HCT116 (cell line): ENCODE results near the gene NEMP1. TPM values are rescaled to one million over a fixed set of nuclear protein-coding genes. Genes with fewer than 3 reads are reported as not detected.

Source experiments
- ATAC-seq: fragments of 200-7000 bp; cut with Tn5 transposase; 2 replicates; pipeline ENCODE4 v1.9.1; 2020; ENCODE audit warnings: mild to moderate bottlenecking, moderate library complexity
- BruUV-seq: library from RNA; stranded (reverse); fragments of 400-500 nt; replicated peaks from 2 replicates; lab custom pipeline; 2021; lab: Mats Ljungman, UMichigan
- CTCF ChIA-PET: fragments of 300-600 bp; sonication (Branson Sonifier 250); formaldehyde crosslinking; loops from one replicate; lab custom pipeline; 2021; ENCODE audit warnings: antibody characterized with exemption; lab: Charles Lee
- POLR2A ChIA-PET: fragments of 300-600, 350-600 bp; sonication (Branson Sonifier 250); formaldehyde crosslinking; loops from one replicate; lab custom pipeline; 2021; ENCODE audit warnings: antibody characterized with exemption; lab: Charles Lee
- RAD21 ChIA-PET, 2 experiments: fragments of 300-600 bp; sonication (Branson Sonifier 250); formaldehyde crosslinking; loops; one replicate each; lab custom pipeline; 2023; ENCODE audit warnings: low total read pairs in 2 of 2; ENCODE audit not compliant: uncharacterized antibody in 2 of 2, unreplicated experiment in 2 of 2, low non-redundant PET in 1 of 2; lab: Charles Lee
- DNase-seq: peaks from one replicate; pipeline ENCODE4 v3.0.0-alpha.2; 2010; ENCODE audit warnings: low read depth, low spot score
- H2AFZ ChIP-seq: fragments of 200-600 bp; shearing (Covaris generic), sonication (generic); 2 replicates; pipeline ENCODE4 v1.6.1; 2017; ENCODE audit warnings: low read depth, mixed run types, mixed read lengths, antibody characterized with exemption, low read length; ENCODE audit not compliant: poor library complexity, severe bottlenecking
- H3K27ac ChIP-seq: 2 replicates; pipeline ENCODE4 v1.5.1; 2012; ENCODE audit warnings: low read depth, low read length
- H3K27me3 ChIP-seq: fragments of 200-600 bp; sonication (generic); 2 replicates; pipeline ENCODE4 v1.6.1; 2016; ENCODE audit warnings: mixed run types, low read length, mixed read lengths; ENCODE audit not compliant: insufficient read depth
- H3K36me3 ChIP-seq, 2 experiments: fragments of 200-500 bp in 1 of 2; fragments of 200-600 bp in 1 of 2; sonication (Bioruptor generic) in 1 of 2; sonication (generic) in 1 of 2; 2 replicates each; pipeline versions ENCODE4 v1.5.1 to v1.6.1; 2014 to 2016; ENCODE audit warnings: low read length in 2 of 2, inconsistent platforms in 1 of 2, mixed read lengths in 1 of 2, mixed run types in 1 of 2; ENCODE audit not compliant: insufficient read depth in 2 of 2, control insufficient read depth in 1 of 2
- H3K4me1 ChIP-seq, 2 experiments: fragments of 200-600 bp in 1 of 2; sonication (generic) in 1 of 2; 2 replicates each; pipeline versions ENCODE4 v1.5.1 to v1.6.1; 2012 to 2017; ENCODE audit warnings: low read length in 2 of 2, inconsistent platforms in 1 of 2, mild to moderate bottlenecking in 1 of 2, mixed read lengths in 1 of 2, mixed run types in 1 of 2, moderate library complexity in 1 of 2; ENCODE audit not compliant: insufficient read depth in 2 of 2, control insufficient read depth in 1 of 2
- H3K4me2 ChIP-seq: fragments of 200-600 bp; sonication (generic); 2 replicates; pipeline ENCODE4 v1.6.1; 2017; ENCODE audit warnings: mixed run types, low read length, mixed read lengths
- H3K4me3 ChIP-seq, 2 experiments: fragments of 200-600 bp in 1 of 2; sonication (generic) in 1 of 2; replicated peaks in 1 of 2; 2 replicates each; pipeline ENCODE4 v1.5.1; 2011 to 2016; ENCODE audit warnings: low read length in 2 of 2, control low read depth in 1 of 2, low read depth in 1 of 2, mild to moderate bottlenecking in 1 of 2, mixed read lengths in 1 of 2, mixed run types in 1 of 2
- H3K79me2 ChIP-seq: fragments of 200-600 bp; sonication (generic); 2 replicates; pipeline ENCODE4 v1.6.1; 2017; ENCODE audit warnings: mild to moderate bottlenecking, mixed run types, low read length, moderate library complexity, mixed read lengths; ENCODE audit not compliant: insufficient read depth
- H3K9ac ChIP-seq: fragments of 200-600 bp; sonication (generic); 2 replicates; pipeline ENCODE4 v1.6.1; 2016; ENCODE audit warnings: low read length, mixed read lengths
- H3K9me2 ChIP-seq: fragments of 200-600 bp; sonication (generic), shearing (Covaris generic); 2 replicates; pipeline ENCODE4 v1.6.1; 2017; ENCODE audit warnings: mixed run types, mild to moderate bottlenecking, moderate library complexity; ENCODE audit not compliant: insufficient read depth
- H3K9me3 ChIP-seq, 2 experiments: fragments of 200-500 bp in 1 of 2; fragments of 200-600 bp in 1 of 2; sonication (Bioruptor generic) in 1 of 2; sonication (generic) in 1 of 2; 2 replicates each; pipeline ENCODE4 v1.6.1; 2014 to 2017; ENCODE audit warnings: low read length in 2 of 2, mixed read lengths in 2 of 2, inconsistent platforms in 1 of 2, low read depth in 1 of 2, mild to moderate bottlenecking in 1 of 2, mixed run types in 1 of 2, moderate library complexity in 1 of 2; ENCODE audit not compliant: control insufficient read depth in 1 of 2, insufficient read depth in 1 of 2
- H4K20me1 ChIP-seq: fragments of 200-600 bp; sonication (generic), shearing (Covaris generic); 2 replicates; pipeline ENCODE4 v1.6.1; 2017; ENCODE audit warnings: mixed run types, mild to moderate bottlenecking, moderate library complexity; ENCODE audit not compliant: insufficient read depth
- CBX3 ChIP-seq: IDR thresholded peaks from 2 replicates; pipeline ENCODE4 v1.6.1; 2012; ENCODE audit warnings: low read depth
- EZH2 ChIP-seq: fragments of 200-600 bp; sonication (generic); IDR thresholded peaks from 2 replicates; pipeline ENCODE4 v1.6.1; 2017; ENCODE audit warnings: antibody characterized with exemption, mixed run types
- EZH2phosphoT487 ChIP-seq: fragments of 200-600 bp; IDR thresholded peaks from 2 replicates; pipeline ENCODE4 v1.6.1; 2018; ENCODE audit warnings: antibody characterized with exemption, borderline replicate concordance
- FOSL1 ChIP-seq: IDR thresholded peaks from 2 replicates; pipeline ENCODE4 v1.6.1; 2012; ENCODE audit warnings: low read depth
- MAX ChIP-seq: IDR thresholded peaks from 2 replicates; pipeline ENCODE4 v1.6.1; 2012
- POLR2AphosphoS5 ChIP-seq: IDR thresholded peaks from 2 replicates; pipeline ENCODE4 v1.6.1; 2011; ENCODE audit warnings: mild to moderate bottlenecking, low read depth, low read length, moderate library complexity
- YY1 ChIP-seq: IDR thresholded peaks from 2 replicates; pipeline ENCODE4 v1.6.1; 2011; ENCODE audit warnings: low read length, low read depth, moderate library complexity, mild to moderate bottlenecking; ENCODE audit not compliant: insufficient replicate concordance; ENCODE audit errors: extremely low read depth
- ZBTB33 ChIP-seq: IDR thresholded peaks from 2 replicates; pipeline ENCODE4 v1.6.1; 2011; ENCODE audit warnings: mild to moderate bottlenecking, low read length, moderate library complexity; ENCODE audit not compliant: insufficient replicate concordance; ENCODE audit errors: extremely low read depth
- ZFX ChIP-seq: fragments of 450-650 bp; IDR thresholded peaks from 2 replicates; pipeline ENCODE4 v1.6.1; 2017
- ZNF274 ChIP-seq: fragments of 200-500 bp; sonication (Bioruptor generic); IDR thresholded peaks from 2 replicates; pipeline ENCODE4 v1.6.1; 2014; ENCODE audit warnings: mild to moderate bottlenecking, low read depth, low read length, inconsistent platforms
- intact Hi-C: fragments of 100-400 bp; cut with micrococcal nuclease; formaldehyde crosslinking; loops from 2 replicates; pipeline ENCODE4 v1.10.0; 2022
- total RNA-seq: library from RNA; stranded (reverse); gene quantifications from one replicate; pipeline ENCODE4 v1.2.1, GENCODE V29; 2021; ENCODE audit not compliant: unreplicated experiment

NEMP1 gene
- total RNA-seq, 1 experiment from 2014 or later: 35.2 TPM

GRCh38 chr12:57072661-57073060 lies 5.9 kb downstream of the NEMP1 start:
- POLR2A ChIA-PET: no interaction called here

More at GRCh38 chr12:57072661-57073060, 5.9 kb downstream of the NEMP1 start:
- peaks cover 37% of the 10 kb centered on the region for H3K79me2 ChIP-seq
- no peaks in the 10 kb centered on the region for H3K27me3 ChIP-seq
- H3K9ac ChIP-seq: no peak overlapping the region
- no peak overlapping the region for H2AFZ ChIP-seq
- intact Hi-C loops: no loop called here
- TF ChIP-seq POLR2AphosphoS5 (no peak), ZFX (no peak), EZH2phosphoT487 (no peak), EZH2 (no peak), FOSL1 (no peak), ZBTB33 (no peak), MAX (no peak), ZNF274 (no peak), YY1 (no peak), CBX3 (no peak)
- H4K20me1 ChIP-seq: no peaks in the 10 kb centered on the region; the same call in 1 of the 2 replicates
- ChIA-PET RAD21 (no interaction called here), CTCF (interaction anchor here (2.7 kb wide), 1 partner anchor 39 kb away, joined by 17 read pairs; the partner anchor contains the start of gene STAT6)
- DNase-seq: no peak
- H3K9me3 ChIP-seq: no peaks in the 10 kb centered on the region
- peaks cover 0 to 8% of the 10 kb centered on the region in 2 experiments; a peak in 2 of 4 replicates for H3K4me1 ChIP-seq
- H3K9me2 ChIP-seq: no peaks in the 10 kb centered on the region
- BruUV-seq: no TSS peak
- H3K4me2 ChIP-seq: no peak overlapping the region
- peaks cover 11 to 25% of the 10 kb centered on the region in 2 experiments; a peak in 3 of 4 replicates for H3K36me3 ChIP-seq
- no peak for ATAC-seq
- H3K27ac ChIP-seq: no peak overlapping the region
- no peak overlapping the region for H3K4me3 ChIP-seq
